HUES6 (cell line): ENCODE measurements around the gene CHSY1.
A peak's percentile ranks its signal among the peaks of the same experiment; 100 is the strongest.

Experiments
- H3K27ac ChIP-seq: 2 replicates; pipeline ENCODE4 v1.7.0; 2013; ENCODE audit warnings: low read depth, mild to moderate bottlenecking, low read length, inconsistent platforms
- H3K27me3 ChIP-seq: 2 replicates; pipeline ENCODE4 v1.6.1; 2013; ENCODE audit warnings: low read length; ENCODE audit not compliant: control insufficient read depth, insufficient read depth
- H3K36me3 ChIP-seq: 2 replicates; pipeline ENCODE4 v1.6.1; 2013; ENCODE audit warnings: low read length; ENCODE audit not compliant: control insufficient read depth, insufficient read depth
- H3K4me1 ChIP-seq: 2 replicates; pipeline ENCODE4 v1.6.1; 2013; ENCODE audit warnings: low read length; ENCODE audit not compliant: control insufficient read depth, insufficient read depth
- H3K4me3 ChIP-seq: 2 replicates; pipeline ENCODE4 v1.5.1; 2013; ENCODE audit warnings: low read depth, low read length
- H3K9ac ChIP-seq: one replicate; pipeline ENCODE4 v1.6.1; 2013; ENCODE audit warnings: mild to moderate bottlenecking, low read length
- H3K9me3 ChIP-seq: 2 replicates; pipeline ENCODE4 v1.6.1; 2013; ENCODE audit warnings: low read depth, low read length; ENCODE audit not compliant: control insufficient read depth, insufficient read depth

The CHSY1 gene

GRCh38 chr15:101156061-101156460 is 95.8 kb downstream of the CHSY1 start:
- peaks cover 16% of the 10 kb centered on the region for H3K4me1 ChIP-seq
- no peak overlapping the region for H3K9ac ChIP-seq
- no peaks in the 10 kb centered on the region for H3K27me3 ChIP-seq
- H3K9me3 ChIP-seq: no peaks in the 10 kb centered on the region
- no peaks in the 10 kb centered on the region for H3K36me3 ChIP-seq
- no peak overlapping the region for H3K27ac ChIP-seq
- no peak overlapping the region for H3K4me3 ChIP-seq

- Histone ChIP-seq H3K9ac (no peak overlapping the region), H3K4me3 (no peak overlapping the region), H3K9me3 (no peaks in the 10 kb centered on the region), H3K36me3 (no peaks in the 10 kb centered on the region), H3K4me1 (peaks cover 10% of the 10 kb centered on the region), H3K27ac (no peak overlapping the region), H3K27me3 (no peaks in the 10 kb centered on the region)
These were observed 97.8 kb downstream of the CHSY1 start for GRCh38 chr15:101153801-101154656.

GRCh38 chr15:101152914-101153313 is 98.9 kb downstream of the CHSY1 start:
- H3K27ac ChIP-seq: no peak overlapping the region
- H3K27me3 ChIP-seq: no peaks in the 10 kb centered on the region
- no peak overlapping the region for H3K4me3 ChIP-seq
- H3K36me3 ChIP-seq: no peaks in the 10 kb centered on the region
- peaks cover 17% of the 10 kb centered on the region for H3K4me1 ChIP-seq
- no peaks in the 10 kb centered on the region for H3K9me3 ChIP-seq
- no peak overlapping the region for H3K9ac ChIP-seq

- H3K9me3 ChIP-seq: no peaks in the 10 kb centered on the region
- H3K27ac ChIP-seq: no peak overlapping the region
- H3K4me1 ChIP-seq: peaks cover 17% of the 10 kb centered on the region
- H3K27me3 ChIP-seq: no peaks in the 10 kb centered on the region
- no peak overlapping the region for H3K4me3 ChIP-seq
- H3K9ac ChIP-seq: no peak overlapping the region
- H3K36me3 ChIP-seq: no peaks in the 10 kb centered on the region
These were observed 100.6 kb downstream of the CHSY1 start for GRCh38 chr15:101151288-101151687.

DNA sequence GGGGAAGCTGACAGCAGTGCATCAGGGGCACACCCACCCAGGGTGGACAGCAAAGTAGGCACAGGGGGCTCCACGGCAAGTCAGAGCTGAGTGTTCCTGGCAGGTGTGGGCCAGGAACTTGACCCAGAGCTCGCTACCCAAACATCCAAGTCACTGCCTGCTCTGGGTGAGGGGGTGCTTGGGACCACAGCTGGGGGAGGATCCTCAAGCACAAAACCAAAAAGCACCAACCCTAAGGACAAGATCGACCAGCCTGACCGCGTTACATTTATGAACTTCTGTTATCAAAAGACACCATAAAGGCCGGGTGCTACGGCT is 101.2 kb downstream of the CHSY1 start:
- Histone ChIP-seq H3K4me3 (no peak overlapping the region), H3K36me3 (no peaks in the 10 kb centered on the region), H3K27me3 (no peaks in the 10 kb centered on the region), H3K27ac (no peak overlapping the region), H3K9ac (no peak overlapping the region), H3K9me3 (no peaks in the 10 kb centered on the region), H3K4me1 (peaks cover 17% of the 10 kb centered on the region)

DNA sequence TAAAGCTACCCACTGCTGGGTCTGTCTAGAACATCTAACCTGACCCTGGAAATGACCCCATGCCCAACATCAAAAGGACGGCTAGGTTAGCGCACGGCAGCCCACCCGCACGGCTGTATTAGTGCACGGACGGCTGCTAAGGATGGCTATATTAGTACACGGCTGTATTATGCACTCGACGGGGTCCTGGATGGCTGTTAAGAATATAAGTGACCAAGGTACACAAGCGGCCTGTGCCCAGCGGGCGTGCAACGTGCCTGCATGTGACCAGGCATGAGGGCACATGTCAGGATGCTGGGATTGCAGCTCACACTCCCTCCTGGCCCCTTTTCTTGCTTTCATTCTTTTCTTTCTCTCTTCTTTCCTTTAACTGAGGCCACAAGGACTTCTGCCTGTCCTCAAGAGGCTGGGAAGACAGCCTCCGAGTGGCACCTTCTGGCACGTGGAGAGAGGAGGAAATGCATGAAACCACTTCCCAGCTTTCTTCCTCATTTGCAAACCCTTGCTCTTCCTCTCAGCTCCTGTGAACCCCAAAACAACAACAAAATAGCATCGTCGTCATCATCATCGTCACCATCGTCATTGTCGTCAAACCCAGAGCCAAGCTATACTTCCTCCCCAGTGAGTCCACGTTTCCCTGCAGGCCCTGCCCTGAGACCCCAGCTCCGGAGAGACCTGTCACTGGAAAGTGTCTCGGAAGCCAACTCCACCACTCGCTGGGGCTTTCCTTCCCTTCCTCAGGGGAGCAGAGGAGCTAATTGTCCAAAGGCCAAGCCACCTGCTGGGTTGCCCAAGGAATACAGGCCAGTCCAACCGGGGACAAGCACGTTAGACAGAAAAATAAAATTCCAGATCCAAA is 101.8 kb downstream of the CHSY1 start:
- no peak overlapping the region for H3K9ac ChIP-seq
- no peaks in the 10 kb centered on the region for H3K36me3 ChIP-seq
- H3K4me3 ChIP-seq: no peak overlapping the region
- H3K27ac ChIP-seq: no peak overlapping the region
- H3K4me1 ChIP-seq: peaks cover 17% of the 10 kb centered on the region
- H3K9me3 ChIP-seq: no peaks in the 10 kb centered on the region
- no peaks in the 10 kb centered on the region for H3K27me3 ChIP-seq

DNA sequence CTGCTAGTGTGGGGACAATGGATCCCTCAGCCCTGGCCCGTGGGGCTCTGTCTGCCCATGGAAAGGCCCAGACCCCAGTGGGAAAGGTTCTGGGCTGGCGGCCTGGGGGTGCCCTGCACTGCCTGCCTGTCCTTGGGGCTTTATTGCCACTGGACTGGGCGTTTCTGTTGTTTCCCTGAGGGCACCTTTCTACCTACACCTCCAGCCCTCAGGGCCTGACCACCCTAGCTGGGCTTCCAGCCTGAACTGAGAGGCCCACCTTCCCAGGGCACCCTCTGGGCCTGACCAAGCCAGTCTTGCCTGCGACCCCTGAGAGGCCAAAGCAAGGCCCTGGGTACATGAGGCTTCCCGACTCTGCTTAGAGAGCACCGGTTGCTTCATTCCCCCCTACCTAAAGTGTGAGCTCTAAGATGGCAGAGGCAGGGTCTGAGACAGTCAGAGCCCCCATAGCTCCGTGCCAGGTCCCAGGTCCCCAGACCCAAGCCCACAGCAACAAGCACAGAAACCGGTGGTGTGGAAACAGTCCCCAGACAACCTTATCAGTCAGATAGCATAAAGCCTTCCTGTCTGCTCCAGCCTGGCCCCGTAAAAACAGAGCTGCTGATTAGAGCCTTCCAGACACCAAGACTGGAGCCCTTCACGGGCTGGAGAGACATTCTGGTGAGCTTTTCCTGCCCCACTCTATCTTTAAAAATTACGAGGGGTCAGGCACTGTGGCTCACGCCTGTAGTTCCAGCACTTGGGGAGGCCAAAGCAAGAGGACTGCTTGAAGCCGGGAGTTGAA is 102.8 kb downstream of the CHSY1 start:
- H3K9me3 ChIP-seq: no peaks in the 10 kb centered on the region
- H3K4me3 ChIP-seq: no peak overlapping the region
- peak overlapping the region; percentile 81; the same call in 1 of the 2 replicates for H3K27ac ChIP-seq
- H3K9ac ChIP-seq: peak overlapping the region; percentile 62
- H3K27me3 ChIP-seq: no peaks in the 10 kb centered on the region
- peaks cover 15% of the 10 kb centered on the region for H3K4me1 ChIP-seq
- no peaks in the 10 kb centered on the region for H3K36me3 ChIP-seq

DNA sequence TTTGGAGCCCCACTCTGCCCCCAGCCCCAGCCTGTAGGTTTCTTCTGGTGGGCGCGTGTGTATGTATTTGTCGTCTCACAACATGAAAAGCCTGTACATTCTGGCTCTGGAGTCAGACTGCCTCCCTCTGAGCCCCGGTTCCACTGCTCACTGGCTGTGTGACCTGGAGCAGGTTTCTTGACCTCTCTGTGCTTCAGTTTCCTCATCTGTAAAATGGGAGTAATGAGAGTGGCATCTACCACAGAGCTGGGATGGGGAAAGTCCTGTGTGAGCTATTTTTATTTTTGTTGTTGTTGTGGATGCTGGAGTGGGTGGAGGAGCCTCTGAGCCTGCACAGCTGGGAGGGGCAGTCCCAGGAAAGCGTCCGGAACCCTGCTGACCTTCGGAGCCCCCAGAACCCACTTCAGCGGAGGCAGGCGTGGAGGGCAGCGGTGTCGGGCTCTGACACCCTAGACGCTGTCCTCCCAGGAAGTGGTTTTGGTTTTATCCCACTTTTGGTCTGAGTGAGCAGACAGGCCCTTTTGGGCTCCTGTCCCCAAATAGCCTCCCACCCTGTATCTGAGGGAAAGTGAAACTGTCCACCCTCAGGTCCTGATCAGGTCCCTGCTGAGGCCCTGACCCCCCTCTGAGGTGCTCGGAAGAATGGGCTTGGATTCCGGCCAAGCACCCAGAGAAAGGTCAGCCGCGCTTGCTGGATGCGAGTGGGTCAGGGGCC is 103.5 kb downstream of the CHSY1 start:
- Histone ChIP-seq H3K36me3 (no peaks in the 10 kb centered on the region), H3K27ac (peak overlapping the region; percentile 81; the same call in 1 of the 2 replicates), H3K27me3 (no peaks in the 10 kb centered on the region), H3K9me3 (no peaks in the 10 kb centered on the region), H3K4me3 (no peak overlapping the region), H3K4me1 (peaks cover 13% of the 10 kb centered on the region), H3K9ac (peak overlapping the region; percentile 62)

DNA sequence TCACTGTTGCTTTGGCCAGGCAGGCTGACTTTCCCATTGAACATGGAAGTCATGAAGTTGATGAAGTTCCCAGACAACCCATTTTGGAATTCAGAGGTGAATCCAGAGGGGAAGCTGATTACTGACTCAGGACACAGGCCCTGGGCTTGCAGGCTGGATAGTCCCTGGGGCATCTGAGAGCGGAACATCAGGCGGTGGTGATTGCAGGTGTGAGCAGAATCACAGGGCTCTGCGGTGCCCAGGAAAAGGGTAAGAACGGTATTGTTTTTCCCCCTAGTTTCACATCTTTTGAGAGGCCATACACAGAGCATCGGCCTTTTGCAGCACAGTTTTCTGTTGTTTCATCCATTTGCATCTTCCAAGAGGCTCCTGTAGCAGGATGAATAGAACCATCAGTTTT is 104.7 kb downstream of the CHSY1 start:
- Histone ChIP-seq H3K4me1 (peaks cover 13% of the 10 kb centered on the region), H3K9me3 (no peaks in the 10 kb centered on the region), H3K27me3 (no peaks in the 10 kb centered on the region), H3K36me3 (no peaks in the 10 kb centered on the region), H3K4me3 (no peak overlapping the region), H3K9ac (no peak overlapping the region), H3K27ac (no peak overlapping the region)

DNA sequence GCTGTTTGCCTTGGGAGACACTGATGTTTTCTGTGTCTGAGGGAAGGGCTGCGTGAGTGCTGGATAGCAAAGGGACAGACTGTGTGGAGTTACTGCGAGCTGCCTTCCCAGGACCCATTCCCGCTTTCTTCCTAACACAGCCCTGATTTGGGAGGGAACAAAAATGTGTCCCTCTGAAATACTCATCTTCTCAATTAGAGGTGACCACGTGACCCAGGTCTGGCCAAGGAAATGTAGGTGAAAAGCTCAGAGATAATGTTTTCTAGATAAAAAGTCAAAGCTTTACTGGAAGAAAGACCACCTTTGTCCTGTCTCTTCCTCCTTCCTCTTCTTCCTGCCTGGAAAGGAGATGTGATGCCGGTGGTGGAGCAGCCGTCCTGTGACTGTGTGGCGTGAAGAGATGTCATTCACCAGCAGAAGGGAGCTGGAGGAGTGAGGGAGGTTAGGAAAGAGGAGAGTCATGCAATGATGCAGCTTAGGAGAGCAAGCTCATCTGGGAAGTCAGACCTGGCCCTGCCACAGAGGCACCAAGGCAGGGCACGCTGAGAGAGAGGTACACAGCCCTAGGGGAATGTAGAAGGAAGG is 105.6 kb downstream of the CHSY1 start:
- H3K9ac ChIP-seq: no peak overlapping the region
- no peaks in the 10 kb centered on the region for H3K36me3 ChIP-seq
- no peaks in the 10 kb centered on the region for H3K9me3 ChIP-seq
- H3K27ac ChIP-seq: no peak overlapping the region
- peaks cover 10% of the 10 kb centered on the region for H3K4me1 ChIP-seq
- H3K4me3 ChIP-seq: no peak overlapping the region
- H3K27me3 ChIP-seq: no peaks in the 10 kb centered on the region
